Mucosa of descending colon (tissue), 3 donors: ENCODE results near the gene TAS2R41. TPM values are rescaled to one million over a fixed set of nuclear protein-coding genes. Genes with fewer than 3 reads are reported as not detected.

Source experiments
- ATAC-seq: fragments of 200-7000 bp; cut with Tn5 transposase; one replicate; pipeline ENCODE4 v1.9.1; 2020; ENCODE audit warnings: mild to moderate bottlenecking, moderate library complexity
- DNase-seq, 3 donors: peaks; one replicate each; pipeline ENCODE4 v3.0.0-alpha.2; 2020
- H3K36me3 ChIP-seq: fragments of 200-600 bp; one replicate; pipeline ENCODE4 v1.8.0; 2021; ENCODE audit warnings: low read depth, mild to moderate bottlenecking
- H3K4me1 ChIP-seq: fragments of 200-600 bp; one replicate; pipeline ENCODE4 v1.8.0; 2021; ENCODE audit warnings: low read depth, mild to moderate bottlenecking
- H3K4me3 ChIP-seq: fragments of 200-600 bp; one replicate; pipeline ENCODE4 v1.8.0; 2021; ENCODE audit warnings: mild to moderate bottlenecking
- H3K9me3 ChIP-seq: fragments of 200-600 bp; one replicate; pipeline ENCODE4 v1.8.0; 2021; ENCODE audit warnings: mild to moderate bottlenecking
- CTCF ChIP-seq: fragments of 200-600 bp; IDR thresholded peaks from one replicate; pipeline ENCODE4 v1.8.0; 2022; ENCODE audit warnings: antibody characterized with exemption, mild to moderate bottlenecking
- intact Hi-C, 2 donors: fragments of 100-400 bp; cut with DNase I in 1 of 2; cut with micrococcal nuclease in 1 of 2; formaldehyde crosslinking; loops; one replicate each; pipeline versions ENCODE4 v1.11.0 to v1.11.1; 2022; cut with DNase I, micrococcal nuclease
- total RNA-seq, 3 donors: library from RNA; stranded (reverse); fragmentation: NEBNext Ultra II Directional in 2 of 3; extraction: Animal tissue kit (Norgen Biotek cat#: 25700) in 2 of 3; gene quantifications; one replicate each; pipeline versions ENCODE4 v1.2.1 to v1.2.4, GENCODE V29; 2021 to 2023
- donor health status: DM: no; HTN: no; CAD: no; lungs with moderate emphysema.
- donor health status: DM: no; HTN: no; CAD: no.
- donor health status: DM: no; HTN: yes; CAD: no.

Gene TAS2R41
- total RNA-seq, 3 donors from 2014 or later, result 0.34 TPM; not detected in 2

- no peaks in the 10 kb centered on the region for H3K4me1 ChIP-seq
- intact Hi-C loops, result no loop called here
- no peak for ATAC-seq
- no peaks in the 10 kb centered on the region for H3K36me3 ChIP-seq
- no peak overlapping the region for H3K4me3 ChIP-seq
- H3K9me3 ChIP-seq, result no peaks in the 10 kb centered on the region
- no peak for TF ChIP-seq CTCF
- no peak for DNase-seq
Observed at GRCh38 chr7:143435266-143435665, 42.4 kb upstream of the TAS2R41 start.

DNA sequence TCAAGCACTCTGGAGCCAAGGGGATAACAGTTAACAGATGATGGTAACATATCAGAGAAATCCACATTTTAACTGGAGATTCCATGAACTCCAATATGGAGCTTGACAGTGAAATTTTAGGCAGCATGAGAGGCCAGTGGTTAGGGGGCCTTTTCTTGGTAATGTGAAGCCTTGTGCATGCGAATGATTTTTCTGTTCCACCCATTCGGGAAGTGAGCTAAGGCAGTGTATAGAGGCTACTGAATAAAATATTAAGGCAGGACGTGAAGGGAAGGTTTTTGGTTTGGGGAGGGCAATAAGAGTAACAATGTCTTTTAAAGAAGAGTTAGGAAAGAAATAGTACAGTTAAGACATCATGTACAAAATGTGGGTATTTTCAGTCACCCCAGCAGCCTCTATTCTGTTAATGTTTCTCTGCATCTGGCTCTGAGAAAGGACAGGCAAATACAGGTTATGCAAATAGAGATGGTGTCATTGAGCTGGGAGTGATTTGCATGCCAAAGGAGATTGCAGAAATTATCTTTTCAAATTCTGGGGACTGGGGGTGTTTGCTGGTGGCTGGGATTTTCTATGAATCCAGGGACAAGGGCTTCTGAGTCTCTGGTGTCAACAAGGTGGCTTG is 41.2 kb upstream of the TAS2R41 start:
- no peaks in the 10 kb centered on the region for H3K36me3 ChIP-seq
- no peak for DNase-seq
- no peaks in the 10 kb centered on the region for H3K9me3 ChIP-seq
- intact Hi-C loops, result no loop called here
- no peak overlapping the region for H3K4me3 ChIP-seq
- no peak for TF ChIP-seq CTCF
- no peak for ATAC-seq
- H3K4me1 ChIP-seq, result no peaks in the 10 kb centered on the region

DNA sequence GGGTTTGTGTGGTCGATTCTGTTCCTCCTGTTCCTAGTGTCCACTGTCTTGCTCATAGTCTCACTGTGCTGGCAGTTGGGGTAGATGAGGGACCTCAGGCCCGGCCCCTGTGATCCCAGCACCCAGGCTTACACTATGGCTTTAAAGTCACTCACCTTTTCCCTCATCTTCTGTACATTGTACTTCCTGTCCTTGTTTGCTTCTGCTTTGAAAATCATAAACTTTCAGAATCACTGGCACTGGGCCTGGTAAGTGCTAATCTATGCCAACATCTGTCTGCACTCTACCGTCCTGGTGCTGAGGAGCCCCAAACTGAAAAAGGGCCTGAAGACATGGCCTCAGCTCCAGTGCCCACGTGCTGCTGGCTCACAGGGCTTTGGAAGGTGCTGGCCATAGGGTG is 40.1 kb upstream of the TAS2R41 start:
- ATAC-seq (peak; percentile 88), DNase-seq (peak in 2 of 3 donors; percentile 34 to 76)
- TF ChIP-seq CTCF, result no peak
- no peaks in the 10 kb centered on the region for H3K9me3 ChIP-seq
- H3K4me1 ChIP-seq, result no peaks in the 10 kb centered on the region
- no peaks in the 10 kb centered on the region for H3K36me3 ChIP-seq
- intact Hi-C loops, result no loop called here
- no peak overlapping the region for H3K4me3 ChIP-seq

DNA sequence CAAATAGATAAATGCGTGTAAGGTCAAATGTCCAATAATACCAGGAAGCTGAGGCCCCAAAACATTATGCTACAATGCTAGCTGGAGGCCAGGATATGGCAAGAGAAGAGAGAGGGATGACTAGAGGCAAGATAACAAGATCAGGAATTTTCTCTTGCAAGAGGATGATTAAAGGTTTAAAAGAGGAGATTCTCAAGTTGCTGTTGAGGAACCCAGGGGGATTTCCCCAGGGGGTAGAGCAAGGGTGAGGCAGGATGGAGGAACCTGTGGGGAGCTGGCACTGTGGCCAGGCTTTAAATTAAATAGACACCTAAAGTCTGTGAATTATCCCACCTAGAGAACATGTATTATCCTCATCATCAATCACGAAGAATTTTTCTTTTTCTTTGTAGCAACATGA is 37.8 kb upstream of the TAS2R41 start:
- H3K4me3 ChIP-seq, result no peak overlapping the region
- intact Hi-C loops, result no loop called here
- TF ChIP-seq CTCF, result no peak
- no peak for DNase-seq
- no peaks in the 10 kb centered on the region for H3K4me1 ChIP-seq
- ATAC-seq, result no peak
- H3K36me3 ChIP-seq, result no peaks in the 10 kb centered on the region
- H3K9me3 ChIP-seq, result no peaks in the 10 kb centered on the region

GRCh38 chr7:143443153-143443552 is 34.5 kb upstream of the TAS2R41 start, which contains the start of gene TAS2R60:
TAS2R60 (plus strand) TSS chr7:143443453; CDS start chr7:143443453, 0 bp downstream.
- H3K4me3 ChIP-seq, result no peak within 1 kb of the TSS
- H3K4me1 ChIP-seq, result no peaks in the 10 kb centered on the region
- ATAC-seq (no peak), DNase-seq (no peak)
- no peaks in the 10 kb centered on the region for H3K9me3 ChIP-seq
- H3K36me3 ChIP-seq, result no peaks in the 10 kb centered on the region
- TF ChIP-seq CTCF, result no peak
- intact Hi-C loops, result no loop called here
